HG02840 (cell line): ENCODE data around the gene OPTC.

Experiments
- ATAC-seq: cut with Tn5 transposase; IDR thresholded peaks from one replicate; pipeline ENCODE4 v1.9.1; 2021; ENCODE audit warnings: mild to moderate bottlenecking, moderate library complexity, moderate number of reproducible peaks; ENCODE audit not compliant: unreplicated experiment, low FRiP score

The OPTC gene

GRCh38 chr1:203528063-203528462, 34.1 kb downstream of the OPTC start:
- ATAC-seq: no peak

GRCh38 chr1:203528976-203529835, 35.3 kb downstream of the OPTC start:
- ATAC-seq: no peak

- ATAC-seq: no peak
These were observed 37.1 kb downstream of the OPTC start for GRCh38 chr1:203531063-203531462.

- no peak for ATAC-seq
These were observed 40.1 kb downstream of the OPTC start for GRCh38 chr1:203534012-203534411.

GRCh38 chr1:203534526-203534925, 40.6 kb downstream of the OPTC start:
- no peak for ATAC-seq

GRCh38 chr1:203536575-203536974, 42.6 kb downstream of the OPTC start:
- no peak for ATAC-seq

GRCh38 chr1:203536980-203537455, 43.1 kb downstream of the OPTC start:
- no peak for ATAC-seq

GRCh38 chr1:203537806-203538464, 44.0 kb downstream of the OPTC start:
- ATAC-seq: no peak

GRCh38 chr1:203538726-203539125, 44.8 kb downstream of the OPTC start:
- no peak for ATAC-seq

GRCh38 chr1:203539831-203540546, 46.0 kb downstream of the OPTC start:
- ATAC-seq: no peak

- no peak for ATAC-seq
These were observed 50.5 kb downstream of the OPTC start for GRCh38 chr1:203544485-203544884.

GRCh38 chr1:203544978-203545816, 51.2 kb downstream of the OPTC start:
- no peak for ATAC-seq

- no peak for ATAC-seq
These were observed 52.3 kb downstream of the OPTC start for GRCh38 chr1:203546274-203546673.

GRCh38 chr1:203547147-203547546, 53.2 kb downstream of the OPTC start:
- ATAC-seq: no peak

- ATAC-seq: no peak
These were observed 53.9 kb downstream of the OPTC start for GRCh38 chr1:203547771-203548421.

GRCh38 chr1:203548892-203549291, 54.9 kb downstream of the OPTC start:
- ATAC-seq: no peak

- no peak for ATAC-seq
These were observed 55.4 kb downstream of the OPTC start for GRCh38 chr1:203549309-203549708.

GRCh38 chr1:203550846-203551245, 56.9 kb downstream of the OPTC start:
- ATAC-seq: no peak

- ATAC-seq: no peak
These were observed 57.6 kb downstream of the OPTC start for GRCh38 chr1:203551550-203551949.

GRCh38 chr1:203553496-203553895, 59.5 kb downstream of the OPTC start:
- ATAC-seq: no peak
